ENCODE data around the gene CD8B. TPM values are rescaled to one million over a fixed set of nuclear protein-coding genes. Genes with fewer than 3 reads are reported as not detected.
"Not testable (repeated sequence)": the region's sequence is repeated elsewhere in the genome, so short reads cannot be mapped to it uniquely, and the experiment has no call there.

The CD8B gene
- polyA plus RNA-seq, 1 donor, result 0.25 TPM

- peak; percentile 62 for DNase-seq (ENCODE audit: low read depth)
These were observed 24.6 kb downstream of the CD8B start for GRCh38 chr2:86836915-86837695.

GRCh38 chr2:86835548-86835889 is 26.2 kb downstream of the CD8B start:
- not testable (repeated sequence) for DNase-seq (ENCODE audit: low read depth)

- no peak for DNase-seq (ENCODE audit: low read depth)
These were observed 28.4 kb downstream of the CD8B start for GRCh38 chr2:86833315-86833714.

GRCh38 chr2:86832334-86833096 is 29.2 kb downstream of the CD8B start:
- DNase-seq (ENCODE audit: low read depth), result no peak

GRCh38 chr2:86831537-86831936 is 30.1 kb downstream of the CD8B start:
- no peak for DNase-seq (ENCODE audit: low read depth)

GRCh38 chr2:86826951-86827350 is 34.7 kb downstream of the CD8B start:
- no peak for DNase-seq (ENCODE audit: low read depth)

- DNase-seq (ENCODE audit: low read depth), result no peak
These were observed 35.8 kb downstream of the CD8B start for GRCh38 chr2:86825693-86826381.

- no peak for DNase-seq (ENCODE audit: low read depth)
These were observed 36.5 kb downstream of the CD8B start for GRCh38 chr2:86825036-86825692.

- DNase-seq (ENCODE audit: low read depth), result no peak
These were observed 38.9 kb downstream of the CD8B start for GRCh38 chr2:86822668-86823345.

GRCh38 chr2:86821842-86822241 is 39.8 kb downstream of the CD8B start:
- no peak for DNase-seq (ENCODE audit: low read depth)

GRCh38 chr2:86821306-86821705 is 40.4 kb downstream of the CD8B start:
- no peak for DNase-seq (ENCODE audit: low read depth)

GRCh38 chr2:86818957-86819356 is 42.7 kb downstream of the CD8B start:
- no peak for DNase-seq (ENCODE audit: low read depth)

GRCh38 chr2:86818114-86818801 is 43.4 kb downstream of the CD8B start:
- no peak for DNase-seq (ENCODE audit: low read depth)

GRCh38 chr2:86815611-86816010 is 46.1 kb downstream of the CD8B start:
- DNase-seq (ENCODE audit: low read depth), result no peak

GRCh38 chr2:86809481-86810121 is 52.1 kb downstream of the CD8B start:
- no peak for DNase-seq (ENCODE audit: low read depth)

- peak; percentile 41 for DNase-seq (ENCODE audit: low read depth)
These were observed 53.1 kb downstream of the CD8B start for GRCh38 chr2:86808315-86809161.

- DNase-seq (ENCODE audit: low read depth), result no peak
These were observed 54.0 kb downstream of the CD8B start for GRCh38 chr2:86807468-86808275.

GRCh38 chr2:86807133-86807467 is 54.6 kb downstream of the CD8B start:
- DNase-seq (ENCODE audit: low read depth), result no peak

Data from forelimb muscle (tissue), 1 donor.